AG04450 (cell line): ENCODE data around the gene C1orf122. TPM values are rescaled to one million over a fixed set of nuclear protein-coding genes. Genes with fewer than 3 reads are reported as not detected.

Experiments used
- CTCF ChIA-PET: fragments of 300-600, 350-600 bp; formaldehyde crosslinking; extraction: SDS; loops from one replicate; lab custom pipeline; 2022; ENCODE audit warnings: antibody characterized with exemption, inconsistent platforms; lab: Charles Lee
- POLR2A ChIA-PET: fragments of 350-600 bp; formaldehyde crosslinking; extraction: SDS; loops from one replicate; lab custom pipeline; 2021; ENCODE audit warnings: antibody characterized with exemption, inconsistent platforms; lab: Yijun Ruan, JAX
- DNase-seq: peaks from one replicate; pipeline ENCODE4 v3.0.0-alpha.2; 2011; ENCODE audit warnings: low read depth, low spot score
- H3K27ac ChIP-seq: one replicate; pipeline ENCODE4 v1.5.1; 2012; ENCODE audit warnings: low read depth, low read length, control low read depth
- H3K27me3 ChIP-seq: one replicate; pipeline ENCODE4 v1.6.0; 2012; ENCODE audit warnings: low read length; ENCODE audit not compliant: control insufficient read depth, insufficient read depth
- H3K4me3 ChIP-seq: 2 replicates; pipeline ENCODE4 v1.5.1; 2011; ENCODE audit warnings: mild to moderate bottlenecking, low read depth, low read length, control low read depth
- H3K9me3 ChIP-seq: 2 replicates; pipeline ENCODE4 v1.5.1; 2012; ENCODE audit warnings: low read length; ENCODE audit not compliant: control insufficient read depth, insufficient read depth
- polyA plus RNA-seq: library from polyadenylated mRNA; depleted of rRNA; stranded (reverse); fragments of >200 nt; gene quantifications from 2 replicates; pipeline ENCODE4 v1.2.3, GENCODE V29; 2011
- TF ChIP-seq, protein P1 (sequence below): IDR thresholded peaks from 2 replicates; pipeline ENCODE4 v1.5.1; 2011; ENCODE audit warnings: low read depth, low read length, control low read depth, inconsistent platforms

C1orf122 gene
- polyA plus RNA-seq, 1 experiment: 30.3 TPM

DNA sequence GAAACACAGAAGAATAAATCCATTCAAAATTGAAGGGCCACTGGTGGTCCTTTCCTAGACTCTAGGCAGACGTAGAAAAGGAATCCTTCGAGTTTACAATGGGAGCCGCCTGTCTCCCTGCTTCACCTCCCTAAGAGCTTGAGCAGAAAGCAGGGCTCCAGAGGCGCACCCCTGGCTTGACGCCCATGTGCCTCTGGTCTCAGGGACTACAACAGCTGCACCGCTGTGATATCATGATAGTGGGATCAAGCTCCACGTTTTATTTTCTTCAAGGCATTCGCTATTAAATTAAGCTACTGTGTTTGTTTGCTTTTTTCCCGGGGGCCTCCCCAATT lies 403 bp upstream of the C1orf122 start:
- DNase-seq: no peak
- TF ChIP-seq, protein P1, sequence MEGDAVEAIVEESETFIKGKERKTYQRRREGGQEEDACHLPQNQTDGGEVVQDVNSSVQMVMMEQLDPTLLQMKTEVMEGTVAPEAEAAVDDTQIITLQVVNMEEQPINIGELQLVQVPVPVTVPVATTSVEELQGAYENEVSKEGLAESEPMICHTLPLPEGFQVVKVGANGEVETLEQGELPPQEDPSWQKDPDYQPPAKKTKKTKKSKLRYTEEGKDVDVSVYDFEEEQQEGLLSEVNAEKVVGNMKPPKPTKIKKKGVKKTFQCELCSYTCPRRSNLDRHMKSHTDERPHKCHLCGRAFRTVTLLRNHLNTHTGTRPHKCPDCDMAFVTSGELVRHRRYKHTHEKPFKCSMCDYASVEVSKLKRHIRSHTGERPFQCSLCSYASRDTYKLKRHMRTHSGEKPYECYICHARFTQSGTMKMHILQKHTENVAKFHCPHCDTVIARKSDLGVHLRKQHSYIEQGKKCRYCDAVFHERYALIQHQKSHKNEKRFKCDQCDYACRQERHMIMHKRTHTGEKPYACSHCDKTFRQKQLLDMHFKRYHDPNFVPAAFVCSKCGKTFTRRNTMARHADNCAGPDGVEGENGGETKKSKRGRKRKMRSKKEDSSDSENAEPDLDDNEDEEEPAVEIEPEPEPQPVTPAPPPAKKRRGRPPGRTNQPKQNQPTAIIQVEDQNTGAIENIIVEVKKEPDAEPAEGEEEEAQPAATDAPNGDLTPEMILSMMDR: no peak
- ChIA-PET POLR2A (interaction anchor here (0.8 to 2.7 kb wide), 5 partner anchors 9 to 117 kb away, joined by 3 to 22 read pairs (median 13); partner anchors contain the start of genes CDCA8 and MTF1), CTCF (interaction anchor here (3.4 kb wide), 1 partner anchor 53 kb away, joined by 21 read pairs; the partner anchor contains the start of gene MTF1)
- H3K27me3 ChIP-seq: no peaks in the 10 kb centered on the region
- H3K9me3 ChIP-seq: no peaks in the 10 kb centered on the region
- H3K27ac ChIP-seq: peak overlapping the region; percentile 65
- peak overlapping the region; percentile 87 for H3K4me3 ChIP-seq

DNA sequence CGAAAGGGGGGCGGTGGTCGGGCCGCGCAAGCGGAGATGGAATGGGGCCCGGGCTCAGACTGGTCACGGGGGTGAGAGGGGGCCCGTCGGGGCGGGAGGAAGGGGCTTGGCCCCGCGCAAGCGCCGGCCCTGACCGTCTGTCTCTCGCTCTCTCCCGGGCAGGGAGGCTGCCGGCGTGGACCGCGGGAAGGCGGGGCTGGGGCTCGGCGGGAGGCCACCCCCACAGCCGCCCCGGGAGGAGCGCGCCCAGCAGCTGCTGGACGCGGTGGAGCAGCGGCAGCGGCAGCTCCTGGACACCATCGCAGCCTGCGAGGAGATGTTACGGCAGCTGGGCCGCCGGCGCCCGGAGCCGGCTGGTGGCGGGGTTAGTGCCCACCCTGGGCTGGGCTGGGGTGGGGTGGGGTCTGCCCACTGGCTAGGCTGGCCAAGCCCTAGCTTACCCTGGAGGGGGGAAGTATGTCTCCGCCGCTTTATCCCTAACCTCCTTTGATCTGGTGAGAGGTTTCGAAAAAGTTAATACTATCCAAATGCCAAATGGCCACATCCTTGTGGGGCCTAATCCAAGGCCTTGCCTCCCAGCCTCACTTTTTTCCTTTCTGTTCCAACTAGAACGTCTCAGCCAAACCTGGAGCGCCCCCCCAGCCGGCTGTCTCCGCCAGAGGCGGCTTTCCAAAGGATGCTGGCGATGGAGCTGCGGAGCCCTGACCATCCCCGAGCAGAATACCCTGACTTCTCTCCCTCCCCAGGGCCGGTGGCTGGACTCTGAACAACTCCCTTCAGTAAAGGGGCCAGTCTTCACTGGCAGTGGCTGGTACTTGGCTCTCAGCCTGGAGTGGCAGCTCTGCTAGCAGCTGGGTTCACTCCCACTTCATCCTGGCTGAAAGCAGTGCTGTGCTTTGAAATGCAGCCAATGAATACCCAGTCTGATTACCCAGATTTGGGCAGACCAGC lies 1.1 kb downstream of the C1orf122 start:
- H3K27ac ChIP-seq: peak overlapping the region; percentile 77
- CTCF ChIA-PET: interaction anchor here (0.6 to 3.4 kb wide), 3 partner anchors 13 to 210 kb away, joined by 4 to 21 read pairs (median 5); partner anchors contain the start of gene MTF1
- H3K27me3 ChIP-seq: no peaks in the 10 kb centered on the region
- POLR2A ChIA-PET: interaction anchor here (0.6 to 2.7 kb wide), 19 partner anchors 10 to 419 kb away, joined by 3 to 22 read pairs (median 6); partner anchors contain the start of genes CDCA8, MTF1, SNIP1 and UTP11
- no peak for DNase-seq
- TF ChIP-seq, protein P1: peak; percentile 26; the same call in 1 of the 2 replicates
- peak overlapping the region; percentile 87 for H3K4me3 ChIP-seq
- no peaks in the 10 kb centered on the region for H3K9me3 ChIP-seq

DNA sequence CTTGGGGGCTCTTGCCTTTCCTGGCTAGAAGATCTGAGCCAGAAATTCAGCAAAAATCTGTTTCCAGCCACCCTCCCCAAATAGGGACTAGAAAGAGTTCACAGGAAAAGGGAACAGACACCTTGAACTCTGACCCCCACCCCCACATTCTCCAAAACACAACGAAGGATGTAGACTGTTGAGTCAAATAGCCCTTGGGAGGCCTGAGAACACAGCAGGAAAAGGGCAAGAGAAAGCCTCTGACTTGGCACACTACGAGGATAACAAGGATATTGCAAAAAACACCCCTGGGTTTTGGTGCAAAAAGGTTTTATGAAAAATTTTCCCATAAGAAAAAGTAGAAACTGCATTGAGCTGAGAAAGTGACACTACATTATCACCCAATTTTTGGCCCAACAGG lies 2.4 kb downstream of the C1orf122 start:
- ChIA-PET CTCF (no interaction called here), POLR2A (no interaction called here)
- Histone ChIP-seq H3K27me3 (no peaks in the 10 kb centered on the region), H3K9me3 (no peaks in the 10 kb centered on the region), H3K4me3 (no peak overlapping the region), H3K27ac (no peak overlapping the region)
- DNase-seq: no peak
- TF ChIP-seq, protein P1: no peak

DNA sequence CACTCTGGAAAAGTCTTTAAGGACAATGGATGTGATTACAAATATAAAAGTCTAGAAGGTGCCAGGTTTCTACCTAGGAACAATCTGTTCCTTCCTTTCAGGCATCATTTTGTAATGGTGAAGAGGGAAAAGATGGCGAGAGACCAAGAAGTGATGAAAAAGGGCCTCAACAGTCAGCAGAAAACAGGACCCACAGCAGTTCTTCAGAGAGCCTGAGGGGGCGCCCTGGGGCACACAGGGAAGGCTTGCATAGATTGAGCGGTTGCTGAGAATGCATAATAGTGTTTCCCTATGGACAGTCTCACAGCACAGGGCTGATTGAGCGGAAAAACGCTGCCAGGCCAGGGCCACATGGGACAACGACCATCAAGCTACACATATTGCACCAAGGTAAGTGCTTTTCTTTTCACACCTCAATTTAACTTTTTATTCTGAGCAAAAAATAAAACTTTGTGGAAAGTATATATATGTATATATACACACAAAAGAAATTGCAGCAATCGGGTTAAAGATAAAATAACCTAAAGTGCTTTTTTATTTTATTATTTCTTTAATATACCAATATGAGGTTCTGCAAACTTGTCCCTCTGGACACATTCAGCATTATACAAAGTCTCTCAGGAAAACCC lies 3.6 kb downstream of the C1orf122 start:
- POLR2A ChIA-PET: no interaction called here
- Histone ChIP-seq H3K9me3 (no peaks in the 10 kb centered on the region), H3K4me3 (no peak overlapping the region), H3K27me3 (no peaks in the 10 kb centered on the region), H3K27ac (no peak overlapping the region)
- TF ChIP-seq, protein P1: peak; percentile 88
- no peak for DNase-seq
- CTCF ChIA-PET: interaction anchor here (0.5 to 1.7 kb wide), 6 partner anchors 9 to 119 kb away, joined by 3 to 7 read pairs (median 6); no protein-coding TSS in a partner anchor
